Measurements from ENCODE around the gene SOBP.

GRCh38 chr6:107674995-107675738 is 185.2 kb downstream of the SOBP start:
- TF ChIP-seq CTCF (IDR thresholded peaks at IDR 0.05) (peak; percentile 99), ZFX (IDR thresholded peaks at IDR 0.05; ENCODE audit: borderline replicate concordance) (no peak)

Data from 22Rv1 (cell line).